CD4-positive, alpha-beta T cell treated with Interleukin-10 for 1 hour (primary cell): ENCODE measurements around the gene PASK.
"Not testable (repeated sequence)": the region's sequence is repeated elsewhere in the genome, so short reads cannot be mapped to it uniquely, and the experiment has no call there.

Source experiments
- DNase-seq: peaks from one replicate; pipeline ENCODE4 v3.0.0-alpha.2; 2020

Gene PASK

GRCh38 chr2:241099246-241099645 is 50.0 kb downstream of the PASK start:
- no peak for DNase-seq

- no peak for DNase-seq
Measured at GRCh38 chr2:241096979-241097378, 52.3 kb downstream of the PASK start.

- DNase-seq = peak; percentile 77
Measured at GRCh38 chr2:241095594-241096290, 53.5 kb downstream of the PASK start.

GRCh38 chr2:241094924-241095420 is 54.3 kb downstream of the PASK start:
- no peak for DNase-seq

- DNase-seq = no peak
Measured at GRCh38 chr2:241094172-241094571, 55.1 kb downstream of the PASK start.

- DNase-seq = not testable (repeated sequence)
Measured at GRCh38 chr2:241093133-241093781, 56.0 kb downstream of the PASK start.

GRCh38 chr2:241092677-241093076 is 56.6 kb downstream of the PASK start:
- no peak for DNase-seq

GRCh38 chr2:241091734-241092445 is 57.4 kb downstream of the PASK start:
- no peak for DNase-seq

- DNase-seq = no peak
Measured at GRCh38 chr2:241091201-241091600, 58.1 kb downstream of the PASK start.

- no peak for DNase-seq
Measured at GRCh38 chr2:241088791-241089732, 60.2 kb downstream of the PASK start.

GRCh38 chr2:241088376-241088775 is 60.9 kb downstream of the PASK start:
- no peak for DNase-seq

- DNase-seq = no peak
Measured at GRCh38 chr2:241087420-241088268, 61.6 kb downstream of the PASK start.

GRCh38 chr2:241084856-241085444 is 64.3 kb downstream of the PASK start:
- no peak for DNase-seq

- no peak for DNase-seq
Measured at GRCh38 chr2:241083091-241083415, 66.2 kb downstream of the PASK start.

- DNase-seq = no peak
Measured at GRCh38 chr2:241082341-241083090, 66.8 kb downstream of the PASK start.

GRCh38 chr2:241081643-241082340 is 67.5 kb downstream of the PASK start:
- DNase-seq = no peak

- DNase-seq = no peak
Measured at GRCh38 chr2:241081190-241081642, 68.1 kb downstream of the PASK start.

- no peak for DNase-seq
Measured at GRCh38 chr2:241080405-241081189, 68.7 kb downstream of the PASK start.

- DNase-seq = no peak
Measured at GRCh38 chr2:241074901-241075540, 74.3 kb downstream of the PASK start.
